ENCODE data around the gene PLCD3. TPM values are rescaled to one million over a fixed set of nuclear protein-coding genes. Genes with fewer than 3 reads are reported as not detected.

The PLCD3 gene
- total and polyA plus RNA-seq, 2 donors (not counting 1 experiment from before 2014, with no cell fraction given), result 32.8 to 59.8 TPM

- H4K20me1 ChIP-seq (ENCODE audit: control insufficient read depth, extremely low read depth, insufficient read depth, low read length), result no peaks in the 10 kb centered on the region
- peaks cover 5% of the 10 kb centered on the region for H3K4me1 ChIP-seq (ENCODE audit: control insufficient read depth, extremely low read depth, insufficient read depth, low read length)
- DNase-seq (ENCODE audit: low read depth in 2 of 2), result no peak
- H3K4me3 ChIP-seq (replicated peaks in 1 of 4; ENCODE audit: control extremely low read depth in 1 of 4, insufficient read depth in 1 of 4, low read depth in 3 of 4, low read length in 4 of 4), result no peak overlapping the region
- no peak overlapping the region for H3K9ac ChIP-seq (ENCODE audit: insufficient read depth, low read length)
- TF ChIP-seq EZH2 (IDR thresholded peaks at IDR 0.05; ENCODE audit: low read length, missing control alignments) (no peak), CTCF (conservative IDR thresholded peaks at IDR 0.05 in 1 of 2, IDR thresholded peaks at IDR 0.05 in 1 of 2; ENCODE audit: low read depth in 1 of 2, low read length in 2 of 2) (no peak)
- H3K27me3 ChIP-seq (ENCODE audit: control insufficient read depth, insufficient read depth, low read length), result no peaks in the 10 kb centered on the region
- no peaks in the 10 kb centered on the region for H3K36me3 ChIP-seq (ENCODE audit: control insufficient read depth, insufficient read depth, low read length)
- H3K79me2 ChIP-seq (ENCODE audit: control insufficient read depth, insufficient read depth, low read length), result no peaks in the 10 kb centered on the region
- H3K4me2 ChIP-seq (ENCODE audit: extremely low read depth, insufficient read depth, low read length), result no peak overlapping the region
- no peaks in the 10 kb centered on the region for H3K9me3 ChIP-seq (ENCODE audit: control insufficient read depth, insufficient read depth, low read depth, low read length)
- H2AFZ ChIP-seq (ENCODE audit: low read length), result no peak overlapping the region
- no peak overlapping the region for H3K27ac ChIP-seq (ENCODE audit: insufficient read depth, low read length)
Measured at GRCh38 chr17:45137561-45138305, 5.4 kb upstream of the PLCD3 start.

- Histone ChIP-seq H3K4me1 (ENCODE audit: control insufficient read depth, extremely low read depth, insufficient read depth, low read length) (peaks cover 5% of the 10 kb centered on the region), H3K36me3 (ENCODE audit: control insufficient read depth, insufficient read depth, low read length) (no peaks in the 10 kb centered on the region), H3K79me2 (ENCODE audit: control insufficient read depth, insufficient read depth, low read length) (no peaks in the 10 kb centered on the region), H3K4me2 (ENCODE audit: extremely low read depth, insufficient read depth, low read length) (no peak overlapping the region), H3K27me3 (ENCODE audit: control insufficient read depth, insufficient read depth, low read length) (no peaks in the 10 kb centered on the region), H3K9ac (ENCODE audit: insufficient read depth, low read length) (no peak overlapping the region), H3K9me3 (ENCODE audit: control insufficient read depth, insufficient read depth, low read depth, low read length) (no peaks in the 10 kb centered on the region), H2AFZ (ENCODE audit: low read length) (no peak overlapping the region), H4K20me1 (ENCODE audit: control insufficient read depth, extremely low read depth, insufficient read depth, low read length) (no peaks in the 10 kb centered on the region), H3K4me3 (replicated peaks in 1 of 4; ENCODE audit: control extremely low read depth in 1 of 4, insufficient read depth in 1 of 4, low read depth in 3 of 4, low read length in 4 of 4) (peak overlapping the region in 1 of 4 experiments; percentile 82), H3K27ac (ENCODE audit: insufficient read depth, low read length) (no peak overlapping the region)
- TF ChIP-seq EZH2 (IDR thresholded peaks at IDR 0.05; ENCODE audit: low read length, missing control alignments), result no peak
- no peak for TF ChIP-seq CTCF (conservative IDR thresholded peaks at IDR 0.05 in 1 of 2, IDR thresholded peaks at IDR 0.05 in 1 of 2; ENCODE audit: low read depth in 1 of 2, low read length in 2 of 2)
- no peak for DNase-seq (ENCODE audit: low read depth in 2 of 2)
Measured at GRCh38 chr17:45136846-45137560, 4.7 kb upstream of the PLCD3 start.

GRCh38 chr17:45135978-45136791 lies 3.9 kb upstream of the PLCD3 start:
- Histone ChIP-seq H3K9me3 (ENCODE audit: control insufficient read depth, insufficient read depth, low read depth, low read length) (no peaks in the 10 kb centered on the region), H3K4me3 (replicated peaks in 1 of 4; ENCODE audit: control extremely low read depth in 1 of 4, insufficient read depth in 1 of 4, low read depth in 3 of 4, low read length in 4 of 4) (peak overlapping the region; percentile 73 to 83 (median 82)), H3K4me2 (ENCODE audit: extremely low read depth, insufficient read depth, low read length) (peak overlapping the region; percentile 96), H3K27ac (ENCODE audit: insufficient read depth, low read length) (peak overlapping the region; percentile 87), H3K9ac (ENCODE audit: insufficient read depth, low read length) (peak overlapping the region; percentile 67), H3K4me1 (ENCODE audit: control insufficient read depth, extremely low read depth, insufficient read depth, low read length) (peaks cover 10% of the 10 kb centered on the region), H3K36me3 (ENCODE audit: control insufficient read depth, insufficient read depth, low read length) (no peaks in the 10 kb centered on the region), H3K27me3 (ENCODE audit: control insufficient read depth, insufficient read depth, low read length) (no peaks in the 10 kb centered on the region), H4K20me1 (ENCODE audit: control insufficient read depth, extremely low read depth, insufficient read depth, low read length) (no peaks in the 10 kb centered on the region), H3K79me2 (ENCODE audit: control insufficient read depth, insufficient read depth, low read length) (peaks cover 6% of the 10 kb centered on the region), H2AFZ (ENCODE audit: low read length) (peak overlapping the region; percentile 88)
- DNase-seq (ENCODE audit: low read depth in 2 of 2), result no peak
- TF ChIP-seq EZH2 (IDR thresholded peaks at IDR 0.05; ENCODE audit: low read length, missing control alignments), result no peak
- TF ChIP-seq CTCF (conservative IDR thresholded peaks at IDR 0.05 in 1 of 2, IDR thresholded peaks at IDR 0.05 in 1 of 2; ENCODE audit: low read depth in 1 of 2, low read length in 2 of 2), result no peak
